MCF 10A (cell line): ENCODE results near the gene CAPZB. TPM values are rescaled to one million over a fixed set of nuclear protein-coding genes. Genes with fewer than 3 reads are reported as not detected.
"Not testable (repeated sequence)": the region's sequence is repeated elsewhere in the genome, so short reads cannot be mapped to it uniquely, and the experiment has no call there.

Experiments used
- BruUV-seq: library from RNA; stranded (reverse); fragments of 400-500 nt; replicated peaks from 2 replicates; lab custom pipeline; 2021; lab: Mats Ljungman, UMichigan
- CTCF ChIA-PET: fragments of 300-600 bp; sonication (Branson Sonifier 250); formaldehyde crosslinking; extraction: SDS; loops from one replicate; lab custom pipeline; 2021; ENCODE audit warnings: antibody characterized with exemption, inconsistent platforms; lab: Yijun Ruan, JAX
- POLR2A ChIA-PET: fragments of 300-600, 350-650 bp; sonication (Branson Sonifier 250); formaldehyde crosslinking; extraction: SDS; loops from one replicate; lab custom pipeline; 2020; ENCODE audit warnings: antibody characterized with exemption, inconsistent platforms; lab: Yijun Ruan, JAX
- DNase-seq: peaks from one replicate; pipeline ENCODE4 v3.0.0-alpha.2; 2018; ENCODE audit not compliant: unreplicated experiment
- H3K27ac Mint-ChIP-seq: one replicate; pipeline ENCODE4 v1.8.0; 2022; ENCODE audit warnings: mild to moderate bottlenecking, low read depth, mixed read lengths; ENCODE audit not compliant: unreplicated experiment
- H3K27me3 Mint-ChIP-seq: one replicate; pipeline ENCODE4 v1.8.0; 2022; ENCODE audit warnings: mixed read lengths; ENCODE audit not compliant: insufficient read depth, unreplicated experiment
- H3K36me3 Mint-ChIP-seq: one replicate; pipeline ENCODE4 v1.8.0; 2022; ENCODE audit warnings: mild to moderate bottlenecking, moderate library complexity, mixed read lengths; ENCODE audit not compliant: insufficient read depth, unreplicated experiment
- H3K4me1 Mint-ChIP-seq: one replicate; pipeline ENCODE4 v1.8.0; 2022; ENCODE audit warnings: mixed read lengths; ENCODE audit not compliant: insufficient read depth, unreplicated experiment
- H3K4me3 Mint-ChIP-seq: one replicate; pipeline ENCODE4 v1.8.0; 2022; ENCODE audit warnings: mild to moderate bottlenecking, moderate library complexity, mixed read lengths; ENCODE audit not compliant: unreplicated experiment
- H3K9me3 Mint-ChIP-seq: one replicate; pipeline ENCODE4 v1.8.0; 2022; ENCODE audit warnings: mixed read lengths; ENCODE audit not compliant: unreplicated experiment
- intact Hi-C: fragments of 100-400 bp; cut with micrococcal nuclease; formaldehyde crosslinking; loops from 2 replicates; pipeline ENCODE4 v1.14.1; 2022
- total RNA-seq: library from RNA; stranded (reverse); gene quantifications from 2 replicates; pipeline ENCODE4 v1.2.3, GENCODE V29; 2022
- TF ChIP-seq, protein P1 (sequence below): fragments of 200-600 bp; IDR thresholded peaks from one replicate; pipeline ENCODE4 v1.8.0; 2022; ENCODE audit warnings: antibody characterized with exemption, mild to moderate bottlenecking; ENCODE audit not compliant: unreplicated experiment

Gene CAPZB
- total RNA-seq, 1 experiment from 2014 or later, result 252 TPM

DNA sequence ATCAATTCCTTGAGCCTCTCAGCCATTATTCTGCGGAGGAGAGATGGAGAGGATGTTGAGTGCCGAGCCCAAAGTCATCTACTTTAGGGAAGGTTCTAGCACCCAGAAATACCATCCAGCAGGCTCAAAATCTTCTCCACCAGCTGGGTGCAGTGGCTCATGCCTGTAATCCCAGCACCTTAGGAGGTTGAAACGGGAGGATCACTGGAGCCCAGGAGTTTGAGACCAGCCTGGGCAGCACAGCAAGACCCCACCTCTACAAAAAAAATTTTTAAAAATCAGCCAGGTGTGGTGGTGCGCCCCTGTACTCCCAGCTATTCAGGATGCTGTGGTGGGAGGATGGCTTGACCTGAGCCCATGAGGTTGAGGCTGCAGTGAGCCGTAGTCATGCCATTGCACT, 39.5 kb upstream of the CAPZB start:
- ChIA-PET CTCF (interaction anchor here (0.6 kb wide), 1 partner anchor 19 kb away, joined by 3 read pairs; no protein-coding TSS in a partner anchor), POLR2A (no interaction called here)
- Mint-ChIP-seq H3K9me3 (no peaks in the 10 kb centered on the region), H3K27ac (no peak overlapping the region), H3K4me1 (no peaks in the 10 kb centered on the region), H3K27me3 (no peaks in the 10 kb centered on the region), H3K4me3 (no peak overlapping the region), H3K36me3 (no peaks in the 10 kb centered on the region)
- no TSS peak for BruUV-seq
- intact Hi-C loops, result no loop called here
- TF ChIP-seq, protein P1, sequence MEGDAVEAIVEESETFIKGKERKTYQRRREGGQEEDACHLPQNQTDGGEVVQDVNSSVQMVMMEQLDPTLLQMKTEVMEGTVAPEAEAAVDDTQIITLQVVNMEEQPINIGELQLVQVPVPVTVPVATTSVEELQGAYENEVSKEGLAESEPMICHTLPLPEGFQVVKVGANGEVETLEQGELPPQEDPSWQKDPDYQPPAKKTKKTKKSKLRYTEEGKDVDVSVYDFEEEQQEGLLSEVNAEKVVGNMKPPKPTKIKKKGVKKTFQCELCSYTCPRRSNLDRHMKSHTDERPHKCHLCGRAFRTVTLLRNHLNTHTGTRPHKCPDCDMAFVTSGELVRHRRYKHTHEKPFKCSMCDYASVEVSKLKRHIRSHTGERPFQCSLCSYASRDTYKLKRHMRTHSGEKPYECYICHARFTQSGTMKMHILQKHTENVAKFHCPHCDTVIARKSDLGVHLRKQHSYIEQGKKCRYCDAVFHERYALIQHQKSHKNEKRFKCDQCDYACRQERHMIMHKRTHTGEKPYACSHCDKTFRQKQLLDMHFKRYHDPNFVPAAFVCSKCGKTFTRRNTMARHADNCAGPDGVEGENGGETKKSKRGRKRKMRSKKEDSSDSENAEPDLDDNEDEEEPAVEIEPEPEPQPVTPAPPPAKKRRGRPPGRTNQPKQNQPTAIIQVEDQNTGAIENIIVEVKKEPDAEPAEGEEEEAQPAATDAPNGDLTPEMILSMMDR, result no peak
- DNase-seq, result no peak

- BruUV-seq, H3K36me3 Mint-ChIP-seq, H3K4me1 Mint-ChIP-seq, POLR2A ChIA-PET, H3K4me3 Mint-ChIP-seq, H3K9me3 Mint-ChIP-seq, intact Hi-C loops, H3K27me3 Mint-ChIP-seq, DNase-seq, H3K27ac Mint-ChIP-seq: not testable (repeated sequence)
- CTCF ChIA-PET, result interaction anchor here (0.6 kb wide), 1 partner anchor 37 kb away, joined by 3 read pairs; no protein-coding TSS in a partner anchor
Measured at GRCh38 chr1:19522570-19522969, 37.2 kb upstream of the CAPZB start.

DNA sequence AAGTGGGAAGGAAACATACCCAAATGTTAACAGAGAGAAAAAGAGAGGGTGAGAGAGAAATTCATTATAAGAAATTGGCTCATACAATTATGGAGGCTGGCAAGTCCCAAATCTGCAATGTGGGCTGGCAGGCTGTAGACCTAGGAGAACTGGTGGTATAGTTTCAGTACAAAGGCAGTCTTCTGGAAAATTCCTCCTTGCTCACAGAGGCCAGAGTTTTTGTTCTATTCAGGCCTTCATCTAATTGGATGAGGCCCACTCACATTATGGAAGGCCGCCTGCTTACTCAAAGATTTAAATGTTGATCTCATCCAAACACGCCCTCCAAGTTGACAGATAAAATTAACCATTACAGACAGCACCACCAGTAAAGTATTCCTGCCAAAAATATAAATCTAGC, 36.1 kb upstream of the CAPZB start:
- H3K27me3 Mint-ChIP-seq, result no peaks in the 10 kb centered on the region
- H3K9me3 Mint-ChIP-seq, result peaks cover 8% of the 10 kb centered on the region
- no TSS peak for BruUV-seq
- no peak for DNase-seq
- ChIA-PET POLR2A (no interaction called here), CTCF (no interaction called here)
- no peak overlapping the region for H3K27ac Mint-ChIP-seq
- no peaks in the 10 kb centered on the region for H3K36me3 Mint-ChIP-seq
- TF ChIP-seq, protein P1, result no peak
- intact Hi-C loops, result no loop called here
- no peak overlapping the region for H3K4me3 Mint-ChIP-seq
- no peaks in the 10 kb centered on the region for H3K4me1 Mint-ChIP-seq

- no peak for DNase-seq
- Mint-ChIP-seq H3K27ac (no peak overlapping the region), H3K4me1 (no peaks in the 10 kb centered on the region), H3K27me3 (no peaks in the 10 kb centered on the region), H3K36me3 (no peaks in the 10 kb centered on the region), H3K4me3 (no peak overlapping the region), H3K9me3 (peaks cover 8% of the 10 kb centered on the region)
- intact Hi-C loops, result no loop called here
- TF ChIP-seq, protein P1, result no peak
- ChIA-PET POLR2A (no interaction called here), CTCF (no interaction called here)
- BruUV-seq, result no TSS peak
Measured at GRCh38 chr1:19517017-19517416, 31.7 kb upstream of the CAPZB start.

GRCh38 chr1:19515201-19515600, 29.9 kb upstream of the CAPZB start:
- peaks cover 8% of the 10 kb centered on the region for H3K9me3 Mint-ChIP-seq
- H3K27me3 Mint-ChIP-seq, result no peaks in the 10 kb centered on the region
- ChIA-PET CTCF (no interaction called here), POLR2A (no interaction called here)
- H3K4me1 Mint-ChIP-seq, result no peaks in the 10 kb centered on the region
- BruUV-seq, result no TSS peak
- H3K27ac Mint-ChIP-seq, result no peak overlapping the region
- no peak overlapping the region for H3K4me3 Mint-ChIP-seq
- H3K36me3 Mint-ChIP-seq, result no peaks in the 10 kb centered on the region
- DNase-seq, result no peak
- intact Hi-C loops, result no loop called here
- TF ChIP-seq, protein P1, result no peak
